ENCODE measurements around the gene TTC8. TPM values are rescaled to one million over a fixed set of nuclear protein-coding genes. Genes with fewer than 3 reads are reported as not detected.

The TTC8 gene
- total RNA-seq, 1 donor from 2014 or later = 23.6 TPM

GRCh38 chr14:88838015-88838414, 13.6 kb downstream of the TTC8 start:
- no peak for DNase-seq (ENCODE audit: extremely low spot score, unreplicated experiment)
- no peak overlapping the region for H3K4me3 Mint-ChIP-seq (ENCODE audit: unreplicated experiment)
- peaks cover 40% of the 10 kb centered on the region for H3K4me1 Mint-ChIP-seq (ENCODE audit: unreplicated experiment)
- H3K27ac Mint-ChIP-seq (ENCODE audit: unreplicated experiment) = no peak overlapping the region
- no peaks in the 10 kb centered on the region for H3K27me3 Mint-ChIP-seq (ENCODE audit: unreplicated experiment)
- H3K36me3 Mint-ChIP-seq (ENCODE audit: unreplicated experiment) = peaks cover 12% of the 10 kb centered on the region
- TF ChIP-seq CTCF (IDR thresholded peaks at IDR 0.05) = no peak
- no peaks in the 10 kb centered on the region for H3K9me3 Mint-ChIP-seq (ENCODE audit: unreplicated experiment)

- no peak overlapping the region for H3K27ac Mint-ChIP-seq (ENCODE audit: unreplicated experiment)
- no peaks in the 10 kb centered on the region for H3K9me3 Mint-ChIP-seq (ENCODE audit: unreplicated experiment)
- DNase-seq (ENCODE audit: extremely low spot score, unreplicated experiment) = no peak
- H3K36me3 Mint-ChIP-seq (ENCODE audit: unreplicated experiment) = peaks cover 14% of the 10 kb centered on the region
- TF ChIP-seq CTCF (IDR thresholded peaks at IDR 0.05) = no peak
- H3K4me1 Mint-ChIP-seq (ENCODE audit: unreplicated experiment) = peaks cover 16% of the 10 kb centered on the region
- no peak overlapping the region for H3K4me3 Mint-ChIP-seq (ENCODE audit: unreplicated experiment)
- no peaks in the 10 kb centered on the region for H3K27me3 Mint-ChIP-seq (ENCODE audit: unreplicated experiment)
Observed at GRCh38 chr14:88840926-88841325, 16.5 kb downstream of the TTC8 start.

- H3K27ac Mint-ChIP-seq (ENCODE audit: unreplicated experiment) = no peak overlapping the region
- no peak for DNase-seq (ENCODE audit: extremely low spot score, unreplicated experiment)
- no peaks in the 10 kb centered on the region for H3K9me3 Mint-ChIP-seq (ENCODE audit: unreplicated experiment)
- TF ChIP-seq CTCF (IDR thresholded peaks at IDR 0.05) = no peak
- H3K27me3 Mint-ChIP-seq (ENCODE audit: unreplicated experiment) = no peaks in the 10 kb centered on the region
- peaks cover 14% of the 10 kb centered on the region for H3K36me3 Mint-ChIP-seq (ENCODE audit: unreplicated experiment)
- H3K4me3 Mint-ChIP-seq (ENCODE audit: unreplicated experiment) = no peak overlapping the region
- peaks cover 12% of the 10 kb centered on the region for H3K4me1 Mint-ChIP-seq (ENCODE audit: unreplicated experiment)
Observed at GRCh38 chr14:88841741-88842140, 17.3 kb downstream of the TTC8 start.

GRCh38 chr14:88842414-88842813, 18.0 kb downstream of the TTC8 start:
- Mint-ChIP-seq H3K27ac (ENCODE audit: unreplicated experiment) (no peak overlapping the region), H3K4me1 (ENCODE audit: unreplicated experiment) (peaks cover 8% of the 10 kb centered on the region), H3K36me3 (ENCODE audit: unreplicated experiment) (peaks cover 15% of the 10 kb centered on the region), H3K9me3 (ENCODE audit: unreplicated experiment) (no peaks in the 10 kb centered on the region), H3K4me3 (ENCODE audit: unreplicated experiment) (no peak overlapping the region), H3K27me3 (ENCODE audit: unreplicated experiment) (no peaks in the 10 kb centered on the region)
- DNase-seq (ENCODE audit: extremely low spot score, unreplicated experiment) = no peak
- TF ChIP-seq CTCF (IDR thresholded peaks at IDR 0.05) = no peak

- Mint-ChIP-seq H3K27ac (ENCODE audit: unreplicated experiment) (no peak overlapping the region), H3K4me1 (ENCODE audit: unreplicated experiment) (peaks cover 6% of the 10 kb centered on the region), H3K9me3 (ENCODE audit: unreplicated experiment) (no peaks in the 10 kb centered on the region), H3K4me3 (ENCODE audit: unreplicated experiment) (no peak overlapping the region), H3K27me3 (ENCODE audit: unreplicated experiment) (no peaks in the 10 kb centered on the region), H3K36me3 (ENCODE audit: unreplicated experiment) (peaks cover 17% of the 10 kb centered on the region)
- no peak for DNase-seq (ENCODE audit: extremely low spot score, unreplicated experiment)
- TF ChIP-seq CTCF (IDR thresholded peaks at IDR 0.05) = no peak
Observed at GRCh38 chr14:88844980-88845491, 20.6 kb downstream of the TTC8 start.

Measured in osteocyte (in vitro differentiated cells).